CD4-positive, alpha-beta T cell treated with Interferon gamma for 1 hour (primary cell): ENCODE results near the gene SLC2A13.

Experiments
- DNase-seq: peaks from one replicate; pipeline ENCODE4 v3.0.0-alpha.2; 2020

Gene SLC2A13

DNA sequence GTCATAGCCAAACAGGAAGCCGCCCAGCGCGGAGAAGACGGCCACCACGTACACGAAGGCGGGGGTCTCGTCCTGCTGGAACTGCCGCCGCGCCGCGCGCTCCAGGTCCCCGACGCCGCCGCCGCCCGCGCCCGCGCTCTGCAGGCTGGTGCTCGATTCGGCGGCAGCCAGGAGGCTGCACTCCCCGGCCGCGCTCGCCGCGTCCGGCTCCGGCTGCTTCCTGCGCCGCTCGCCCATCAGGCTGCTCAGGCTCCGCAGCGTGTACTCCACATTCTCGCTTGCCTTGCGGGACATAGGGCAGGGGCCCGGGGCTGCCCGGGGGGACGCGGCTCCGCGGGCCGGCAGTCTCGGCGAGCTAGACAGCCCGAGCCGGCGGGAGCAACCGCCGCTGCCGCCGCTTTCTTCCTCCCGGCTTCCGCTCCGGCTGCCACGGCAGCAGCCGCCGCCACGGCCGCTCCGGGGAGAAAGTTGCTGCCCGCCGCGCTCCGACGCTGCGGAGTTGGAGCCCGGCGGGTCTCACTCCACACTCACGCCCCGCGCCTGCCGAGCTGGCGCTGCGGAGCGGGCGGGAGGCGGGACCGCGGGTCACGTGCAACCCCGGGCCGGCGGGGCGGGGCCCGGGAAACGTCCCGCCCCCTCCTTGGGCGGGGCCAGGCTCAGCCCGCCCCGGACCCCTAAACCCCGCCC is at the start of gene SLC2A13:
SLC2A13 (minus strand) TSS at position 567 of the 687 bp plus-strand sequence; CDS start at position 294, 273 bp downstream.
- DNase-seq: peak; percentile 77

DNA sequence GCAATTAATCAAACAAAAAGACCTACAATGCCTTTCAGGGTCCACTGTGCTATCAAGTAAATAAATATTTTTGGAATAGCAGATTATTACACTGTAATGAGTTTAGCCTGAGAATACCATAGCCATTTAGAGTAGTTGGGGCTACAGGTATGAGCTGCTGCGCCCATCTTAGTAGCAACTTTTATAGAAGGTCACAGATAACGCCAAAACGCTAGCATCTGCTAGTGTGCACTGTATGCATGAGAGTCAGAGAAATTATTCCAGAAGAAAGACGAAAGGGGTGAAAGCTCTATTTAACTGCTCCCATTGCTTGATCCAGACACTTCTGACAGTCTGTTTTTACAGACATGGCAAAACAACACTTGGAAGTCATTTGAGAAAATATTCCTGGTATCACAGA is 48.5 kb upstream of the SLC2A13 start:
- no peak for DNase-seq

DNA sequence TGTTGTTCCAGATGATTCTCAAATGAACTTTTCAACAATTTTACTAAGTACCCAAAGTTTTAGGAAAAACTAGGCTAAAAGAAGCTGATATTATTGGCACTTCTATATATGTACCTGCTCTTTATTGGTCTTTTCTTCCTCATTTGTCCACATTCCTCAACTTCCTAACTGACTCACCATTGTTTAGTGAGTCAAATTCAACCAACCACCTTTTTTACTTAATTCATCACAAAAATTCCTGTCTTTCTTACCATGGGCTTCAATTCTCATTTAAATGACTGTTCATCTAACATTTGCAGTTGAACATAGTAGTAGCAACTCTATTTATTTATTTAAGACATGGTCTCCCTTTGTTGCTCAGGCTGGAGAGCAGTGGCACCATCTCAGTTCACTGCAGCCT is 47.6 kb upstream of the SLC2A13 start:
- no peak for DNase-seq

DNA sequence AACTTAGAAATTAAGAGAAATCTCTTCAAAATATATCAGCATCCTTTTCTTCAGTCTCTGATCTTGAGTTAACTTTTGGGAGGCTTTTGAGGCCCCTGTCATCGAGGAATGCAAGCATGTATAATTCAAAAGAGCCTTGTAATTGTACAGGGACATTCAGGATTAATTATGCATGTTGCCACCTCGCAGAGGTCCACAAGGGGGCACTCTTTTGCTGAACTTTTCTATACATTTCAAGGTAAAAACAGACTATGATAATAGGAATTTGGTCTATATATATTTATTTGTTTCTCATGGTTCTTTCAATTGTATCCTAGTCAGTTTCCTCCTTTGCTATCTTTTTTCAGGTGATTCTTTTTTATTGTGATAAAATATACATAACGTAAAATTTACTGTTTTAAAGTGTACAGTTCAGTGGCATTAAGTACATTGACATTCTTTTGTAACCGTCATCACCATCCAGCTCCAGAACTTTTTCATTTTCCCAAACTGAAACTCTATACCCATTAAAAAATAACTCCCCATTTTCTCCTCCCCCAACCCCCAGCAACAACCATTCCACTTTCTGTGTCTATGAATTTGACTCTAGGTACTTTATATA is 47.0 kb upstream of the SLC2A13 start:
- DNase-seq: peak; percentile 25

DNA sequence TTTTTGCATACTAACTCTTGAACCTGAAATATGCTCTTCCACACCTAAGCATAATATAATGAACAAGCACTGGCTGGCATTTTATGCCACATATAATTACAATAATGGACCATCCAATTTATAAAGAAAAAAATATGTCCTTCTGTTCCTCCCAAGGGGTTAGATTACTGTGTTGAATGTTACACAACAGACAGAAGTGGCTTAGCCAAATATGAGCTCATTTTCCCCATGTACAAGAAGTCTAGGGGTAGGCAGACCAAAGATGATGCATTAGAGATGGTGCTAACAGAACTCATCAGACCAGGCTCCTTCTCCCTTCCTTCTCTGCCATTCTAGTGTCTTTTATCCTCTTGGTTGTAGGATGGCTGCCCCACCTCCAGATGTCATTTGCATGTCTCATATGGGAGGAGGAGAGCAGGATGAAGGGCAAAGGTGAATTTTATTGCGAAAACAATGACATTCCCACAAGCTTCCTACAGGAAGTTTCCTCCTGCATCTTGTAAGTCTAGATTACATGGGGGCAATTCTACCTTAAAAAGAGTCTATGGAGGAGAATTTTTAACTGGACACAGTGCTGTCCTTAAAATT is 43.9 kb upstream of the SLC2A13 start:
- DNase-seq: no peak

DNA sequence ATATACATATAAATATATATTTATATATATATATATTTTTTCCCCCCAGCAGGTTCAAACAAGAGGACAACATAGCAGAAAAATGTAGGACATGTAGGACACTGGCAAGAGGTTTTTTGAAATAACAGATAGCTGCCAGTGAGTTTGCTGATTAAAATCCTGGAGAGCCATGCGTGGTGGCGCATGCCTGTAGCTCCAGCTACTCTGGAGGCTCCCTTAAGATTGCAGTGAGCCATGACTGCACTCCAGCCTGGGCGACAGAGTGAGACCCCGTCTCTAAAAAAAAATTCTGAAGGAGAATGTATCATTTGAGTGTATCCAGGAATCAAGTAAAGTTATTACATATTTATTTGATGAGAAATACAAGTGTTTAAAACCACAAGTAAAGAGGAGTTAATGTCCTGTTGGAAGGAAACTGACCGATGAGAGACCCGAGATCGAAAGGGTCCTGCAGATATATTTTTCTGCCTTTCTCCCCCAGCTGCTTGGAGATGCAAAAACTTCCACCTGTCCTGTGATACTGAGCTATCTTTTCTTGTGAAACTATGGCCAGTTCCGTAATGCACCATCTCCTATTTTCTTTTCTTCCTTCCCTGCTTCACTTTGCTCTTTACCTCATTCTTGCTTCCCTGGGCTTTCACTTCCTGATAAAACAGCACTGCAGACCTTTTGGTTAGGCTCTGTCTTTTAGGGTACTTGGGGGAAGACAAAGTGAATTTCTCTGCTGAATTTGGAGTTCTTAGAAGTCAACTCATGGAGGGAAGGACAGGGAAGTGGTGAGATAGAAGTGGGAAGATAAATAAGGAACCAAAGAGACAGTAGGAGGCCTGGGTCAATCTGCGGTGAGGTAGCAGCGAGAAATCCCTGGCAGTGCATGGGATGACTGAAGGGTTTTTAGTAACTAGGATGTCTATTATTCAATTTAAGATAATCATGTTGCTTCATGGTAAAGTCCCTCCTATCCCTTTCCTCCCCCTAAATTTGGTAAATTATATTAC is 41.2 kb upstream of the SLC2A13 start:
- no peak for DNase-seq

DNA sequence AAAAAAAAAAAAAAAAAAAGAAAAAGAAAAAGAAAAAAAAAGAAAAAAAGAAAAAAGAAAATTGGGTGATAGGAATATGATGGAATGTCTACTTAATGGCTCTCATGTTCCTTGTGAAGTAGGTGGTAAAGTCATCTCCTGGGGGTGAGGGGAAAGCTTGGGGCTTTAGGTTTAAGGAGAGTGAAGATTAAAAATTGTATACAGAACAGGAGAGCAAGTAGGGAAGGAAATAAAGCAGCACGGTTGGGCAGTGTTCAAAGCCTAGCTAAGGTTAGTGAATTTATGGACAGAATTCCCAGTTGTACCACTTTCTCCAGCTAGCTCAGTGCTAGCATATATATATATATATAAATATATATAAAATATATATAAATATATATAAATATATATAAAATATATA is 40.0 kb upstream of the SLC2A13 start:
- no peak for DNase-seq

DNA sequence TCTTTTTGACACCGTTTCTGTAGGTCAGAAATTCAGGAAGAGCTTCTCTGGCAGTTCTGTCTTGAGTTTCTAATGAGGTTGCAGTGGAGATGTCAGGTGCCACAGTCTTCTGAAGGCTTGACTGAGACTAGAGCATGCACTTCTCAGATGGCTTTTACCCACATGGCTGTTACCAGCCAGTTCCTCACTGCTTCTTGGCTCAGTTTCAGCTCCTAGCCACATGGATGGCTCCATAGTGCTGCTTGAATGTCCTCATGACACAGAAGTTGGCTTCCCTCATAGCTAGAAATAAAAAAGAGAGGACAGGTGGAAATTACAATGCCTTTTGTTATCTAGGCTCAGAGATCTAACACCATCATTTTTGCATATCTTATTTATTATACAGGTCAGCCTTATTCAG is 38.1 kb upstream of the SLC2A13 start:
- DNase-seq: no peak

DNA sequence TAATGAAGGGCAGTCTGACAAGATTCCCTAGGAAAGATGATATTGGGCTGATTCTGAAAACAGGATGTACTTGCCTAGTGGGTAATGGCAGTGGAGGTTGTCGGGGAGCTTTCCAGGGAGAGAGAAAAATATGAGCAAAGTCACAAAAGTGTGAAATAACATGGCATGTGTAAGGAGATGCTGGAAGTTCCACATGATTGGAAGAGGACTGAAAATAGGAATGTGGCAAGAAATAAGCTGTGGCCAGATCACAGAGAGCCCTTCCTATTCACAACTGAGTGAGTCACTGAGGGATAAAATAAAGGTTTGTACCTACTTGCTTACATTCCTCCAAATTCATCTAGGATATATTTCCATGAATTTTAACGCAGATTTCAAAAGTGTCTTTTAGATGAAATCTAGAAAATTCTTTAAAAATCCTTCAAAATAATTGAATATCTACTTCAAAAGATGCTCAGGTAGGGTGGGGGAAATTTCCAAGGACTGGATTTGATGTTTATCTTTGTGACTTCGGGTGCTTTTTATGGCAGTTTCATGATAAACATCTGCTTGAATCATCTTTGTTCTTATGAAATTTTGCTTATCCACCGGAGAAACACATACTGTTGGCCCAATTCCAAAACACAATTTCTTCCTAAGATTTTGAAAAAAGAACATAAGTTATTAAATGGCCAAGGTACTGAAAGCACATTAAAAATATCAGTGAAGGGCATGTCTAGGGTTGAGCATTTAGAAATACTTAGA is 36.3 kb upstream of the SLC2A13 start:
- DNase-seq: no peak

DNA sequence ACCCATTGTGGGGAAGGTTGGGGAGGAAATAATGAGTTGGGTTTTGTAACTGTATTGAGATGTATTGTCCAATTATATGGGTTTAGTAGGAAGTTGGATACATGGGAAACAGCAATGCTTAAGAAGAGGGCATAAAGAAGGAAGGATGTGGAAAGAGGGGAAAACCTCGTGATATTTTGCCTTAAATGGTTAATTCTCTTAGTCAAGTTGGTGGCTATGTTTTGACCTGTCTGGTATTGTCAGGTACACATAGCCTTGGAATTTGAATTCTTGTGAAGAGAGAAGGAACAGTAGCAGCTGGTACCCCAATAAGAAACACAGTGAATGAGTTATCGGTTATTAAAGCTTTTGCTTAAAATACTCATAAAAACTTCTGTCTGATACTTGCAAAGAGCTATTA is 32.6 kb upstream of the SLC2A13 start:
- no peak for DNase-seq

DNA sequence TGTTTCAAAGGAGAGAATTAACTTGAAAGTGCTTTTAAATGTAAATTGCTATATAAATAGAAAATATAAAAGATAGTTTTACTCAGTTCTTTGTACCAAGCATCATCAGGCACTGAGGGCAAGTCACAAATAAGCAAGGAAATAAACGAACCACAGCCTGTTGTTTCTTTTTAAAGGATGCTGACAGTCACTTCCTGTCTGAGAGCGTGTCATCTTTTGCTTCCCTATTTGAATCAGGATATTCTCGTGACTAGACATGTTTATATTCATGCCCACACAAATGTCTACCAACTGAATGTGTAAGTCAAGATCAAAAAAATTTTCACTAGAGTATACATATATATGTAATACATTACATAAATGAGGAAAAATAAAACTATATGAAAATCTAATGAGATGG is 31.4 kb upstream of the SLC2A13 start:
- no peak for DNase-seq

DNA sequence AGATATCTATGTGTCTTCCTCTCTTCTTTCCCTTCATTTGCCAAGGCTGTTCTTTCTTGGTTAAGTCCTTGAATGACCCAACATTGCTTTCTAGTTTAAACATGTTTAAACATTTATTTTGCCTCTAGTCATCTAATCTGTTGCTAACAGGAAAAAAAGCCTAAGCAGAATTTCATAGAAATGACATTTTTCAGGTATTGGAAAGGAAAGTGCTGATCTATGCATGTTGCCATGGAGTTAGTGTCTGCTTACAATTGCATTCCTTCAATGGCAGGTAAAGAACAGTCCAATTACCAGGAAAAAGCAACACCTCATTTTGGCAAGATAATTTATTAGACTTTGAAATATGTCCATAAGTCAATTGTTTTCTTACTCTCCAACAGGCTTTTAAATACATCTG is 21.5 kb upstream of the SLC2A13 start:
- no peak for DNase-seq

DNA sequence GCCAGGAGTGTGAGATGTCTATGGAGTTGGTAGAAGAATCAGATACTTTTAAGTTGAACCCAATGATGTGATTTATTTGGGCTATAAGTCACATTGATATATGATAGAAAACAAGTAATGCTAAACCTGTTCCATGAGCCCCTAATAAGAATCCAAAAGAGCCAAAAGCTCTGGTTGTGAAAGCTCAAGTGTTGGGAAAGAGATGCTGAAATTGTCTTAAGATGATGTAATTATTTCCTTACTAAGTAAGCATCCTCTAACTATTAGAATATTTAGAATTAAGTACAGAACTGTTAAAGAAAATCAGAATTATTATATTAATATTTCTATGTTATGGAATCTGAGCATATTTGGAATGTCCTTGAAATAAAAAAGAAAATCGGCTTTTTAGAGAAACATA is 17.6 kb upstream of the SLC2A13 start:
- no peak for DNase-seq

DNA sequence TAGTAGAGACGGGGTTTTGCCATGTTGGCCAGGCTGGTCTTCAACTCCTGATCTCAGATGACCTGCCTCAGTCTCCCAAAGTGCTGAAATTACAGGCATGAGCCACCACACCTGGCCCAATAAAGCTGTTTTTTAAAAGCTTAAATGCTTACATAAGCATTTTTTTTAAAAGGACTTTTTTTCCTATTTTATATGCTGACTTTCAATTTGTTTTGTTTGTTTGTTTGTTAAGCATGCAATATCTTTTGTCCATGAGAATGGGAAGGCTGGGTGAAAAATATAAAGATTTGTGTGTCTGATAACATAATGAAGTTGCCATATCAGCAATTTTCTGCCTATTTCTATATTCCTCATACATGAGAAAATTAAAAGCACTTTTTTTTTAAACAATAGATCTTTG is 17.0 kb upstream of the SLC2A13 start:
- DNase-seq: no peak

DNA sequence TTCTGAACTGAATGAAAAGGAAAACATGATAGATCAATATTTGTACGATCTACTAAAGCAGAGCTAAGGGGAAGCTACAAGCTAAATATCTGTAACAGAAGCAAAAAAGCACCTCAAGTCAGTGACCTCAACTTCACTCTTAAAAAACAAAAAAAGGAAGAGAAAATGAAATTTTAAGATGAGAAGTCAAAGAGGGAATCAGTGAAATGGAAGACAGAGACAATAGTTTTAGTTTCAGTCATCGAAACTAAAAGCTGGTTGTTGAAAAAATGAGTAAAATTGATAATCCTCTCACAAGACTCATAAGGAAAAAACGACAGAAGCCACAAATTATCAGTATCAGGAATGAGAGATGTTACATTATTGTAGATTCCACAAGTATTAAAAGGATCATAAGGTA is 11.9 kb upstream of the SLC2A13 start:
- no peak for DNase-seq

DNA sequence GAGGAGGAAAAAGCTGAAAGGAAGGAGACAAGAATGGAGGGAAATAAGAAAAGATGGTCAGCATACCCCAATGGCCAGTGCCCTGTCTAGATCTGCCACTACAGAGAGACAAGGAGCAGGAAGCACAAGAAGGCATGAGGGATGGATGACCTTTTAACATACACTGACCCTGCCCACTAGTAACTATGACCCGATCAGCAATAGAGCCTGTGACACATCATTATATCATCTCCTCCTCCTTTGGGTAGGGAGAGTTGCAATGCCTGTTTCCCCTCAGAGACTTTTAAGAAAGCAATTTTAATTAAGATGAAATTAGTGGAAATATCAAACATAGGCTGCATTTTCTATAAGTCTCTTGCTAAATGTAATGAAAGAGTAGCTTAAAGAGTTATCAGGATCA is 4.7 kb upstream of the SLC2A13 start:
- DNase-seq: no peak

DNA sequence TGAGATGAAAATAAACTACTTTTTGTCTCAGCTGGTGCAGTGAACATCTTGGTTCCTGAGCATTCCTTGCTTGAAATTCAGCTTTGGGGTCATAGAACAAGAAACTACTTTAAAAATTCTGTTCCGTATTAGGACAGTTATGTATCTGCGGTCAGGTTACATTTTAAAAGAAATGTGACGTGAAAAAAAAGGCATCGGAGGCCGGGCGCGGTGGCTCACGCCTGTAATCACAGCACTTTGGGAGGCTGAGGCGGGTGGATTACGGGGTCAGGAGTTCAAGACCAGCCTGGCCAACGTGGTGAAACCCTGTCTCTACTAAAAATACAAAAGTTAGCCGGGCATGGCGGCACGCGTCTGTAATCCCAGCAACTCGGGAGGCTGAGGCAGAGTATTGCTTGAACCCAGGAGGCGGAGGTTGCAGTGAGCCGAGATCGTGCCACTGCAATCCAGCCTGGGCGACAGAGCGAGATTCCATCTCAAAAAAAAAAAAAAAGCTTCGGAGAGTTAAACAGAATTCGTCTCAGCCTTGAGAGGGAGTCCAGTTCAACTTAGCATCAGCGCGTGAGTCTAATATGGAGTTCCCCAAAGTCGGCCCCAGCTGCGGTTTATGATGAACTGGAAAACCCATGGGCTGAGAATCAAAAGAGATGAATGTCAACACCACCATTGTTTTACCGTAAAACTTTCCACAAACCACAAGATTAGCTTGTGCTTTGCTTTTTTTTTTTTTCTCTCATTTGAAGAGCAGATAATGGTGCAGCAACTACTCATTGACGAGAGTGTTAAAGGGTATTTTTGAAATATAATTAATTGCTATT is 2.1 kb upstream of the SLC2A13 start:
- no peak for DNase-seq

DNA sequence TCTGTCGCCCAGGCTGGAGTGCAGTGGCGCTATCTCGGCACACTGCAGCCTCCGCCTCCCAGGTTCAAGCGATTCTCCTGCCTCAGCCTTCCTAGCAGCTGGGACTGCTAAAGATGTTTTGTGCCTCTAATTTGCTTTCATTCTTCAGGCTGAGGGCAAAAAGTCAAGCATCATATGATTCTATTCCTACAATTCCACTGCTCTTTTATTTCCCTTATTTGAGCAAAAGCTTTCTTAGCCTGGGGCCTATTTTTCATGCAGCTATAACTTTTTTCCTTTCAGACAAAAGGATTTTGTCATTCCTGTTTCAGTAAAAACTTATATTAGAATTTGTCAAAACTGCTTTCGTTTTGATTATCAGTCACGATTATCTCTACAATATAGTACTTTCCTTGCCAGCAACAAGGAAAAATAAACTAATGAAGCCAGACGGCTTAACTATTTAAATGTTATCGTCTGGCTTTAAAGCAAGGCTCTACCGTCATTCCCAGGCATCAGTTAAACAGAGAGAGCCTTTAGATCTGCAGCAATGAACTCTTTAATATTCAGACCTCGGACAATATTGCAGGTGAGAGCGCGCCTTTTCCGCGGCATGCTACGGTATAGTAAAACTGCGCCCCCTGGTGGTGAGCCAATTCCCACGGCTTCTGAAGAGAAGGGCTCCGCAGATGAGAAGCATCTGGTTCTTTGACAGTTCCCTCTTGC is 1.4 kb upstream of the SLC2A13 start:
- DNase-seq: peak; percentile 73

DNA sequence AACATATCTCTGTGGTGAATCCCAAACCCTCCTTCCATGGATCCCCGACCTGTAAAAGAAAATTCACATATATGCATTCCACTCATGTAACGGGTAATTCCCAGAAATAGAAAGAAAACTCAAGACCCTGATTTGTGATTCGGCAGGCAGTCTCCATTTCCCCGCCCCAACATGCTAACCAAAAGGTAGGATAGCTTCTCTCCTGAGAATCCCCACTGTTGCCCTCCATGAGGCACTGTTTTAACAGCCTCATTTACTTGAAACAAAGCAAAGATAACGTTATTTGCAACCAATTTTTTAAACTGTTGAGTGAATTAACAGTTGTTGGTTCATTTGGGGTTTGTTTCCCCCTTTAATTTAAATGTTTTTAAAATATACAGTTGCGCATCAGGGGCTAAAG is 774 bp upstream of the SLC2A13 start:
- DNase-seq: no peak

DNA sequence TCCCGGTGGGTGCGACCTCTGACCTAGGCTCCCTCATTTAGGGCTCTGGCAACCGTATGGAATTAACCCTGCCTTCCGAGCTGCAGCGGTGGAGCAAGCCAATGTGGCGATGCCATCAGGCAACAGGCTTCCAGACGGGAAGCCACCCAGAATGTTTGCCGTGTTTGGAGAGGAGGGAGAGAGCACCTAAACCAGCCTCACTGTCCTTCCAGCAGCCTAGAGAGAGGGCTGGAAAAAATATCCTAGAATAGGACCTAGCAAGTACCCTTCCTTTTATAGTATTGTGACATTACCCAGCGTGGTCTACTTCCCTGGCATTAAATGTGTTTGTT is 287 bp upstream of the SLC2A13 start:
- DNase-seq: no peak

DNA sequence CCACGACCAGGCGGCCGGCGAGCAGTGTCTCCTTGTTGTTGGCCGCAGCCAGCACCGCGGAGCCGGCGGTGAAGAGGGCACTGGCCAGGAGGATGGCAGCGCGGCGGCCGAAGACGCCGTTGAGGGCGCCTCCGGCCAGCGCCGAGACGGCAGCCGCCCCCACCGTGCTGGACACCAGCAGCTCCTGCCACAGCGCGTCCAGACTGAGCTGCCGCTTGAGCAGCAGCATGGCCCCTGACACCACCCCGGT is 691 bp downstream of the SLC2A13 start:
- DNase-seq: no peak
